Measurements from ENCODE around the gene COPE.

DNA sequence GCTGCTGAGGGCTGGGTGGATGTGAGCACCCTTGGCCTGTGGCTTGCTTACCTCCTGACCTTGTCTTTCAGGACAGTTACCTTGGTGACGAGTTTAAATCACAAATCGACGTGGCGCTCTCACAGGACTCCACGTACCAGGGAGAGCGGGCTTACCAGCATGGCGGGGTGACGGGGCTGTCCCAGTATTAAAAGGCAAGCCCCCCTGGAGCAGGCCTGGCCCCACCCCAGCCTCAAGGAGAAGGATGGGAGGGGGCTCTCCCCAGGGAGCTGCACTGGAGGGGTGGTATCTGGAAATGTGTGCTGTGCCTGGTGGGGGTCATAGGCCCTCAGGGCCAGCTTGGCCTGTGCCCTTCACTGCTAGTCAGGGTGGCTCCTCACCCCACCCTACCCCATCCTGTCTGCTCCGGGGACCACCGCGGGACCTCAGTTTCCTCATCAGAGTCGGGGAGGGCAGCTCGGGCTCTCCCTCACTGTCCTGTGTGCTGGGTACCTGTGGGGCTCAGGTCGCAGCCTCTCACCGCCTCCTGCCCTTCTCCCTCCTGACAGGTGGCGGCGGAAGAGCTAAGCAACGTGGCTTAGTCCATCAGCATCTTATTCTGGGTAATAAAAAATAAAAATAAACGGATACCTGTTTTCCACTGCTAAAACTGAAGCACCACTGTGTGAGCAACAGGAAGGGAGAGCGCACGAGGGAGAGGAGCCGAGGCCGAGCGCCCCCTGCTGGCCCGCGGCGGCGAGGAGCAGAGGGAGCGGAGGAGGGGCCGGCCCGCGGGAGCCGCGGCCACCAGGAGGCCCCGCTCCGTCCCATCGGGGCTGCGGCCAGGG is 53.0 kb downstream of the COPE start:
- TF ChIP-seq POLR2AphosphoS5 (IDR thresholded peaks at IDR 0.05) (no peak), CTCF (IDR thresholded peaks at IDR 0.05) (peak; percentile 86 to 98), POLR2A (IDR thresholded peaks at IDR 0.05) (no peak)

All from suprapubic skin (tissue), 4 donors.